Activated CD4-positive, alpha-beta T cell treated with anti-CD3 and anti-CD28 coated beads for 48 hours (primary cell): ENCODE results near the gene MAD1L1.

Source experiments
- DNase-seq: peaks from one replicate; pipeline ENCODE4 v3.0.0-alpha.2; 2020

Gene MAD1L1

GRCh38 chr7:1899196-1899595, 333.5 kb downstream of the MAD1L1 start:
- no peak for DNase-seq

- DNase-seq: no peak
Measured at GRCh38 chr7:1898628-1899185, 334.0 kb downstream of the MAD1L1 start.

GRCh38 chr7:1897861-1898627, 334.7 kb downstream of the MAD1L1 start:
- DNase-seq: no peak

GRCh38 chr7:1897076-1897860, 335.5 kb downstream of the MAD1L1 start:
- no peak for DNase-seq

GRCh38 chr7:1895664-1896515, 336.9 kb downstream of the MAD1L1 start:
- DNase-seq: no peak

GRCh38 chr7:1894906-1895663, 337.7 kb downstream of the MAD1L1 start:
- no peak for DNase-seq

GRCh38 chr7:1894313-1894900, 338.3 kb downstream of the MAD1L1 start:
- no peak for DNase-seq

- no peak for DNase-seq
Measured at GRCh38 chr7:1893451-1893850, 339.3 kb downstream of the MAD1L1 start.

- DNase-seq: no peak
Measured at GRCh38 chr7:1893036-1893435, 339.7 kb downstream of the MAD1L1 start.

GRCh38 chr7:1892011-1892965, 340.5 kb downstream of the MAD1L1 start:
- DNase-seq: no peak

GRCh38 chr7:1890289-1891235, 342.2 kb downstream of the MAD1L1 start:
- no peak for DNase-seq

- DNase-seq: peak; percentile 13
Measured at GRCh38 chr7:1889556-1890181, 343.1 kb downstream of the MAD1L1 start.

GRCh38 chr7:1889091-1889490, 343.7 kb downstream of the MAD1L1 start:
- no peak for DNase-seq

GRCh38 chr7:1888425-1888824, 344.3 kb downstream of the MAD1L1 start:
- DNase-seq: no peak

- DNase-seq: no peak
Measured at GRCh38 chr7:1887251-1887650, 345.5 kb downstream of the MAD1L1 start.

GRCh38 chr7:1886361-1887064, 346.2 kb downstream of the MAD1L1 start:
- no peak for DNase-seq

- no peak for DNase-seq
Measured at GRCh38 chr7:1885465-1886226, 347.1 kb downstream of the MAD1L1 start.
